HG03103 (cell line): Measurements from ENCODE around the gene PTRH1.

Experiments used
- ATAC-seq: cut with Tn5 transposase; IDR thresholded peaks from one replicate; pipeline ENCODE4 v1.9.1; 2021; ENCODE audit warnings: low read depth; ENCODE audit not compliant: unreplicated experiment

PTRH1 gene

GRCh38 chr9:127667127-127667844 is 48.2 kb downstream of the PTRH1 start:
- no peak for ATAC-seq

- ATAC-seq: no peak
These were observed 50.6 kb downstream of the PTRH1 start for GRCh38 chr9:127664678-127665507.

GRCh38 chr9:127664324-127664677 is 51.2 kb downstream of the PTRH1 start:
- no peak for ATAC-seq
